Measurements from ENCODE around the gene UGT1A6. TPM values are rescaled to one million over a fixed set of nuclear protein-coding genes. Genes with fewer than 3 reads are reported as not detected.

UGT1A6 gene
- total RNA-seq, 3 donors from 2014 or later = not detected

GRCh38 chr2:233807215-233807865 lies 114.7 kb downstream of the UGT1A6 start:
- TF ChIP-seq CTCF (IDR thresholded peaks at IDR 0.05) = no peak
- no peak for TF ChIP-seq POLR2AphosphoS5 (IDR thresholded peaks at IDR 0.05)
- TF ChIP-seq POLR2A (IDR thresholded peaks at IDR 0.05) = no peak
- Histone ChIP-seq H3K4me3 (no peak overlapping the region), H3K4me1 (no peaks in the 10 kb centered on the region), H3K9me3 (no peaks in the 10 kb centered on the region), H3K27me3 (no peaks in the 10 kb centered on the region), H3K27ac (no peak overlapping the region), H3K36me3 (no peaks in the 10 kb centered on the region)
- intact Hi-C loops (cut with DNase I; ENCODE audit: low total_unique reads) = no loop called here
- DNase-seq (ENCODE audit: low spot score in 2 of 2) = no peak

- Histone ChIP-seq H3K27me3 (no peaks in the 10 kb centered on the region), H3K4me1 (no peaks in the 10 kb centered on the region), H3K27ac (no peak overlapping the region), H3K9me3 (no peaks in the 10 kb centered on the region), H3K4me3 (no peak overlapping the region), H3K36me3 (no peaks in the 10 kb centered on the region)
- intact Hi-C loops (cut with DNase I; ENCODE audit: low total_unique reads) = no loop called here
- TF ChIP-seq POLR2AphosphoS5 (IDR thresholded peaks at IDR 0.05) = no peak
- TF ChIP-seq POLR2A (IDR thresholded peaks at IDR 0.05) = no peak
- TF ChIP-seq CTCF (IDR thresholded peaks at IDR 0.05) = no peak
- no peak for DNase-seq (ENCODE audit: low spot score in 2 of 2)
Measured at GRCh38 chr2:233807966-233808935, 115.6 kb downstream of the UGT1A6 start.

- TF ChIP-seq POLR2A (IDR thresholded peaks at IDR 0.05) (no peak), CTCF (IDR thresholded peaks at IDR 0.05) (no peak), POLR2AphosphoS5 (IDR thresholded peaks at IDR 0.05) (no peak)
- Histone ChIP-seq H3K9me3 (no peaks in the 10 kb centered on the region), H3K4me1 (no peaks in the 10 kb centered on the region), H3K27me3 (no peaks in the 10 kb centered on the region), H3K27ac (no peak overlapping the region), H3K4me3 (no peak overlapping the region), H3K36me3 (no peaks in the 10 kb centered on the region)
- intact Hi-C loops (cut with DNase I; ENCODE audit: low total_unique reads) = no loop called here
- DNase-seq (ENCODE audit: low spot score in 2 of 2) = no peak
Measured at GRCh38 chr2:233810385-233810784, 117.7 kb downstream of the UGT1A6 start.

- Histone ChIP-seq H3K27ac (no peak overlapping the region), H3K4me3 (no peak overlapping the region), H3K9me3 (no peaks in the 10 kb centered on the region), H3K36me3 (no peaks in the 10 kb centered on the region), H3K4me1 (no peaks in the 10 kb centered on the region), H3K27me3 (no peaks in the 10 kb centered on the region)
- intact Hi-C loops (cut with DNase I; ENCODE audit: low total_unique reads) = no loop called here
- no peak for DNase-seq (ENCODE audit: low spot score in 2 of 2)
- TF ChIP-seq POLR2AphosphoS5 (IDR thresholded peaks at IDR 0.05) (no peak), POLR2A (IDR thresholded peaks at IDR 0.05) (no peak), CTCF (IDR thresholded peaks at IDR 0.05) (no peak)
Measured at GRCh38 chr2:233811087-233811486, 118.4 kb downstream of the UGT1A6 start.

GRCh38 chr2:233811732-233812131 lies 119.0 kb downstream of the UGT1A6 start:
- Histone ChIP-seq H3K27ac (no peak overlapping the region), H3K4me1 (no peaks in the 10 kb centered on the region), H3K36me3 (no peaks in the 10 kb centered on the region), H3K4me3 (no peak overlapping the region), H3K27me3 (no peaks in the 10 kb centered on the region), H3K9me3 (no peaks in the 10 kb centered on the region)
- no peak for DNase-seq (ENCODE audit: low spot score in 2 of 2)
- intact Hi-C loops (cut with DNase I; ENCODE audit: low total_unique reads) = no loop called here
- TF ChIP-seq POLR2A (IDR thresholded peaks at IDR 0.05) = no peak
- TF ChIP-seq POLR2AphosphoS5 (IDR thresholded peaks at IDR 0.05) = no peak
- TF ChIP-seq CTCF (IDR thresholded peaks at IDR 0.05) = no peak

Data from breast epithelium (tissue), 4 donors.